GM19025 (cell line): Measurements from ENCODE around the gene ZNF598.
"Not testable (repeated sequence)": the region's sequence is repeated elsewhere in the genome, so short reads cannot be mapped to it uniquely, and the experiment has no call there.

ENCODE experiments used
- ATAC-seq: cut with Tn5 transposase; IDR thresholded peaks from one replicate; pipeline ENCODE4 v1.9.1; 2021; ENCODE audit warnings: mild to moderate bottlenecking, low read depth, moderate library complexity; ENCODE audit not compliant: unreplicated experiment

Gene ZNF598

DNA sequence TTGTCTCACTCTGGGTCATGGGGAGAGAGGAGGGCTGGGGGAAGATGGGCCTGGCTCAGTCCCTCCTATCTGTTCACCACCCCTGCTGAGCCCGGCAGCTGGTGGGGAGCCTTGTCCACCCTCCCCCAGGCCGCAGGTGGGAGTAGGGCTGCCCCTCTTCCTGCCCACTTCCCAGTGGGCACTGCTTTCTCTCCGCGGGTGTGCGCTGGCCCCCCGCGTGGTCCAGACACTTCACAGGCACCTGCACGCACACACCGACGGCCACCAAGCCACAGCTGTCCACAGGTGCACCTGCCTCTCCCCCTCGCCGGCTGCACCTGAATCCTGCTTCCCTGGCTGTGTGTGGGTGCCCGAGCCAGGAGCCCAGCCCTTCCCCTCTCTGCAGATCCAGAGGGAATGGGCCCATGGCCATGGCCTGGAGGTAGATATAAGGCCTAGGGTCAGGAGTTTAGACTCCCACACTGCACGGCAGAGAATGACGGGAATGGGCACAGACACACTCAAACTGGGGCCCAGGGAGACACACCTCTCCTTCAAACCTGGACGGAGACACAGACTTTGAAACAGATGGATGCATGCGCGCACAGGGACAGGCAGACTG, 19.1 kb upstream of the ZNF598 start:
- ATAC-seq: no peak

DNA sequence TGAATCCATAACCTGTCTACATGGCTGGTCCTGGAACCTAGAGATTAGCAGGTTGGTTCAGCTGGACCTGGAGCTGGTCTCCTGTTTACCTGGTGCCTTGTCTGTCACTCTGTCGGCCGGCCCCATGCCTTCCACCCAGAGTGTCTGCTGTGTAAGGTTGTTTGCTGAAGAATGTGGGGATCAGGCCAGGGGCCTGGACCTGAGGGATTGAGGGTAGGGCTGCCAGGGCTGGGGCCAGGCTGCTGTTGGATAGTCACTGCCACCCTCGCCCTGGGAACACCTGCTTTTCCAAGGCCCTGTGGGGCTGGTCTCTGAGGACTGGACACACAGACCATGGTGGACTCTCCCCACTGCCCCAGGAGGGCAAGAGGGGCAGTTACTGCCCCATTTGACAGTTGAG, 18.5 kb upstream of the ZNF598 start:
- no peak for ATAC-seq

DNA sequence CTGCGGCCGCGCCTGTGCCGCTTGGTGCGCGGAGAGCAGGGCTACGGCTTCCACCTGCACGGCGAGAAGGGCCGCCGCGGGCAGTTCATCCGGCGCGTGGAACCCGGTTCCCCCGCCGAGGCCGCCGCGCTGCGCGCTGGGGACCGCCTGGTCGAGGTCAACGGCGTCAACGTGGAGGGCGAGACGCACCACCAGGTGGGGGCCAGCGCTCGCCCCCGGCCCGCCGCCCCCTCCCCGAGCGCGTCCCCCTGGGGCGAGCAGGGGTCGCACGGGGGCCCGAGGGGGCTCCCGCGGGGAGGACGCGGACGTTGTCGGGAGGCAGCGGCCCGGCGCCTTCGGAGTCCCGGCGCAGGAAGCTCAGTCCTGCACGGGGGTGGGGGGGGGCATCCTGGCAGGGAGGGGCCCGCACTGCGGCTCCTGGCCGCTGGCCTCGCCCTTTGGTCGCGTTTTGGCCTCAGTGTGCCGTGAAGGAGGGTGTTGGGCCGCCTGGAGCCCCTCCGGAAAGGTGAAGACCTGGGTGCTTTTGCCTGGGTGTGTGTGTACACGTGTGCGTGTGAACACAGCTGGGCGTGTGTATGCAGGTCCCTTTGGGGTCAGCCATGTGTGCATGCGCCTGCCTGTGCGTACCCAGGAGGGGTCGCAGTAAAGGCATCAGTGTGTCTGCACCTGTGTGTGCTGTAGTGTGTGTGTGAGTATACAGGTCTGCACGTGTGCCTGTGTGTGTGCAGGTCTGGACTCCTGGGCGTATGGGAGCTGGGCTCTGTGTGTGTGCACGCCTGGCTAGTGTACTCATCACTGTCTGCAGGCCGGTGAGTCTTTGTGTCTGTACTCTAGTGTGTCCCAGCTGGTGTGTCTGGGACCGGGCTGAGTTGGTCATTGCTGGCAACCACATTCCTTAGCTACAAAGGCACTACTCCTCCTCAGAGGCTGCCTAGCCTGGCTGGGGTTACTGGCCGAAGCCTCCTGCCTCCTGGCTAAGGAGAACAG, 17.7 kb upstream of the ZNF598 start:
- ATAC-seq: no peak

DNA sequence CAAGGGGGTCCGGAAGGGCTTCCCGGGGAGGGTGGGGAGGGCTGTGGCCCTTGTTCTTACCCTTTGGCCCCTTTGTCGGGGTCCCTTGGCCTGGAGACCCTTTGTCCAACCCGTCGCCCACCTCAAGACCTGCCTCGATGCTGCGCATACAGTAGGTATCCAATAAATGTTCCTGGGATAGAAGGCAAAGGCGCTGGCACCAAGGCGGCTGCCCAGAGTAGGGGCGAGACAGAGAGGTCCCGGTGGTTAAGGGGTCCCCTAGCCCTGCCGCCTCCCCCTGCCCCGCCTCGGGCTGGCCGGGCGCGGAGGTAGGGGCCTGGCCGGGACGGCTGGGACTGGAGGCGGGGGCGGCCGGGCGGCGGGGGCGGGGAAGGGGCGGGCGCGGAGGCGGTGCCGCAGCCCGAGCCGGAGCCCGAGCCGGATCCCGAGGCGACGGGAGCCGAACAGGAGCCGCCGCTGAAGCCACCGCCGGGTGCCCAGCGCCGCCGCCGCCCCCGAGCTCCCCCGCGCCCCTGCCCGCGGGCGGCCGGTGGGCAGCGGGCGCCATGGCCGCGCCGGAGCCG, 16.9 kb upstream of the ZNF598 start, which contains the start of gene NHERF2:
Gene NHERF2, plus strand, starts transcription at position 442 of the 563 bp plus-strand sequence. Its CDS starts 104 bp downstream, at position 546.
- no peak for ATAC-seq

DNA sequence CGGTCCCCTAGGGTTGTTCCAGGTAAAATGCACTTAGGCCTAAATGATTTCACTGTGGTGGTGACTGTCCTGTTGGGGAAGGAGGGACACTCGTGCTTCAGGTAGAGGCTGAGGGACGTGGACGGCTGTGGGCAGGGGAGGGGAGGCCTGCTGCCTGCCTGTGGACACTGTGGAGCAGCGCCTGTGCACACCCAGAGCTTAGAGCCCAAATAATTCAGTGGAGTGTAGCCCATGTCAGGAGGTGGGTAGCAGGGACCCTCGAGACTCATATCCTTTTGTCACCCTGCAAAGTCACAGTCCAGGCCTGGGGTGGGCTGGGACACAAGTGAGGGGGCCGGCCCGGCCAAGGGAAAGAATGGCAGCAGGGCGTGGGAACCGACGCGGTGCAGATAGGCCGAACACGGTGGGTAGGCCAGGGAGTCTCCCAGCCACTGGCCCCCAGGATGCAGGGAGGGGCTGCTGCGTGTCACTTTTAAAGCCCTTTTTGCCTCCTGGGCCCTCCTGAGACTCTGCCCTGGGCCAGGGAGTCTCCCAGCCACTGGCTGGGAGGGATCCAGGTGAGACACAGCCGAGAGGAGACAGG, 16.3 kb upstream of the ZNF598 start:
- no peak for ATAC-seq

DNA sequence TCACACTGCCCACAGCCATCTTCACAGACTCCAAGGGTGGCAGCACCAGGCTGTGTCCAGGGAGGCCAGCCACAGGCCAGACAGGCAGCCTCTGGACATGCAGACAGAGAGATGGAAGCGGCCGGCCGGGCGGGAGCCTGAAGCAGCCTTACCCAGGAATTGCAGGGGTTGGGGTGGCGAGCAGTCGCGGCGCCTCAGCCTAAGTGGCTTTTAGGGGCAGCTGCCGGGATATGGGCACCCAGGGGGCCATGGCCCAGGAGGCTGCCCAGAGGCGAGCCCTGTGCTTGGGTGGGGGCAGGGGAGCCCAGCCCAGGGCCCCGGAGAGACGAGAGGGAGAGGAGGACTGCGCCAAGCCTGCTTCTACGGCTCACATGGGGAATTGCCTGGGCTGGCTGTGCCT, 15.6 kb upstream of the ZNF598 start:
- no peak for ATAC-seq

DNA sequence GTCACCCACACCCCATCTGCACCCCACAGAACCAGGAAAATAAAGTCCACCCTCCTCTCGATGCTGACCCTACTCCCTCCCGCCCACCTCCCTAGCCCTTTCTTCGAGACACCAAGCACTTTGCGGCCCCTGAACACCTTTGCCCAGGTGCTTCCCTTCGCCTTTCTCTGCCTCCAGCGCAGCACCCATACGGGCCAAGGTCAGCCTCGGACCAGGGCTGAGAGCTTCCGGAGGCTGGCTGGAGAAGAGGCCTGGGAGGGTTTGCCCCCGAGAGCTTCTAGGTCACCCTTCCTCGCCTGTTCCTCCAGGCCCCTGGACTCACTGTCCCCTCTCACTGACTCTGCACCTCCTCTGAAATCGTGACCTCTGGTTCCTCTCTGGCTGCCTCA, 14.4 kb upstream of the ZNF598 start:
- no peak for ATAC-seq

DNA sequence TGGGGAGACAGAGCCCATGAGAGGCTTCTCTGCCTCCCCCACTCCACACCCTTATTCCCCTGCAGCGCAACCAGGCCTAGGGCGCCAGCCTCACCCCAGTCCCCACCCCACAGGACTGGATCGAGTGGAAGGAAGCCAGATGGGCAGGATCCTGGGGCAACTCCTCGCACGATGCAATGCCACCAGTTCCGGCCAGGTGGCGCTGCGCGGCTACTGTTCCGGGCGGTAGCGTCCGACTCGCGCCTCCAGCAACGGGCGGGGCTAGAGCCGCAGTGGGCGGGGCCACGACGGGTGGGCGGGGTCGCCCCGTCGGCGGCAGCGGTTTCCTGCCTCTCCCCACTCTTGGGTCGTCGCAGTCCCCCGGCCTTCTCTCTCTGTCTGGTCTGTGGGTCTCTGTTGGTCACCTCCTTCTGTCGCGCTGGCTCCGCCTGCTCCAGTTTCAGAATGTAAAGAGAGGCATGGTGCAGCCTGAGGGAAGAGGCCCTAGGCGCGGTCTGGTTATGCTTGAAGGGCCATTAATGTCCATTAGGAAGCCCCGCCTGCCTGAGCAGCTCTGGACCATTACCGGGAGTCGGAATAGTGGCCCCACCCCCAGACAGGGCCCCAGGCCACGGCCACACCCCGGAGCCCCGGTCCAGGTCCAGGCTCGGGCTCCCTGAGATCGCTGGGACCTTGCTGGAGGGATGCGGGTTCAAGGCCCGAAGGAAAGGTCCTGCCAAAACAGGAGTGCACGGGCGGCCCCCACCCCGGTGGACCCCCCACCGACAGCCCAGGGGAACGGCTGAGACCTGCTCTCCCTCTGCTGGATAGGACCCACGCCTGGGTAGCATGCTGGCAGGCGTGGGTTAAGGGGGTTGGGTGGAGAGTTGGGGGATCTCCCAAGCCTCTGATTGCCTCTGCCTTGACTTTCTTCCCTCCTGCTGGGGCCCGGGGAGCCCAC, 13.7 kb upstream of the ZNF598 start:
- ATAC-seq: peak; percentile 66

DNA sequence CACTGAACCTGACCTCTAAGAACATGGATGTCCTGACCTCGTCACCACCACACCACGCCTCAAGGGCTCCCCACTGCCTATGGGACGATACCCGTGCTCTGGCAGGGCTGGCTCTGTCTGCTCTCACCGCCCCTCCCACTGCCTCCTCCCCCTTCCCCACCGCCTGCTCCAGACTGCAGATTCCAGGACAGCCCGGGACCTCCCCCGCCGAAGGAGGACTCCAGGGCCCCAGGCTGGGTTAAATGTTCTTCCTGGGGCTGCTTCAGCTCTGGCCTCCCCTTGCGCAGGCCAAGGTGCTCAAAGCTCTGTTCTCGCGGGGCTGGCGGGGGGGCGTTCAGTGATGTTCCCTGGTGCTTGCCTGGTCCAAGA, 13.1 kb upstream of the ZNF598 start:
- ATAC-seq: no peak

DNA sequence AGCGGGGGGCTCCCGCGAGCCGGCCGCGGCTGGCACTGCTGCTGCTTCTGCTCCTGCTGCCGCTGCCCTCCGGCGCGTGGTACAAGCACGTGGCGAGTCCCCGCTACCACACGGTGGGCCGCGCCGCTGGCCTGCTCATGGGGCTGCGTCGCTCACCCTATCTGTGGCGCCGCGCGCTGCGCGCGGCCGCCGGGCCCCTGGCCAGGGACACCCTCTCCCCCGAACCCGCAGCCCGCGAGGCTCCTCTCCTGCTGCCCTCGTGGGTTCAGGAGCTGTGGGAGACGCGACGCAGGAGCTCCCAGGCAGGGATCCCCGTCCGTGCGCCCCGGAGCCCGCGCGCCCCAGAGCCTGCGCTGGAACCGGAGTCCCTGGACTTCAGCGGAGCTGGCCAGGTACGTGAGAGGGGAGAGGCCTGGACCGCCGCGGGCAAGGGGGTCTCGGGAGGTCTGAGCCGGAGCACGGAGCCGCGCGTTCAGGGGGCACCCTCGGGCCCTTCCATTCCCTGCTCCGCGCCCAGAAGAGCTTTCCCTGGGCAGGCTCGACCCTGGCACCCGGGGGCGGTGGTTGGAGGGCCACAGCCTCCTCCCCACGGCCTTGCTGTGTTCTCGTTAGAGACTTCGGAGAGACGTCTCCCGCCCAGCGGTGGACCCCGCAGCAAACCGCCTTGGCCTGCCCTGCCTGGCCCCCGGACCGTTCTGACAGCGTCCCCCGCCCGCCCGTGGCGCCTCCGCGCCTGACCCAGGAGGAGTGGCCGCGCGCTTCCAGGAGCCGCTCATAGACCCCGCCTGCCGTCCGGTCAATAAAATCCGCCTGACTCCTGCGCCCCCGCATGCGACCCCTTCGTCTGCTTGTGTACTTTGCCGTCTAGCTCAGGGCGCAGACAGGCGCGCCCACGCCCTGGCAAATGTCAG, 10.6 kb upstream of the ZNF598 start:
- ATAC-seq: no peak

DNA sequence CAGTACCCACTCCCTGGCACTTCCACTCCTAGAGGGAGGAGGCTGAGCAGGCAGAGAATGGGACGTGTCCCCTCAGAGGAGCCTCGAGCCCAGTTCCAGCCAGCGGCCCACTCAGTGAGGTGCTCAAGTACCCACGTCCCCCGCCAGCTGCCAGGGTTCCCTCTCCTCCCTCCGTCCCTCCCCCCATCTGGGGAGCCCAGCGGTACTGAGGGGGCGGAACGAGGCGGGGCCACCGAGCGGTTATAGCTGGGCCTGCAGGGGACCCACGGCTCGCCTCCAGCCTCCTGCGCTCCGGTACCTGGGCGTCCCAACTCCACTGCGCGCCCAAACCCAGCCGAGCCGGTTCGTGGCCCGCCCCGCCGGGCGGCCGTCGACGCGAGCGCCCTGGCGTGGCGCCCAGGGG, 9.9 kb upstream of the ZNF598 start, which contains the start of gene NPW:
Gene NPW, plus strand, starts transcription at position 268 of the 403 bp plus-strand sequence.
- no peak for ATAC-seq

DNA sequence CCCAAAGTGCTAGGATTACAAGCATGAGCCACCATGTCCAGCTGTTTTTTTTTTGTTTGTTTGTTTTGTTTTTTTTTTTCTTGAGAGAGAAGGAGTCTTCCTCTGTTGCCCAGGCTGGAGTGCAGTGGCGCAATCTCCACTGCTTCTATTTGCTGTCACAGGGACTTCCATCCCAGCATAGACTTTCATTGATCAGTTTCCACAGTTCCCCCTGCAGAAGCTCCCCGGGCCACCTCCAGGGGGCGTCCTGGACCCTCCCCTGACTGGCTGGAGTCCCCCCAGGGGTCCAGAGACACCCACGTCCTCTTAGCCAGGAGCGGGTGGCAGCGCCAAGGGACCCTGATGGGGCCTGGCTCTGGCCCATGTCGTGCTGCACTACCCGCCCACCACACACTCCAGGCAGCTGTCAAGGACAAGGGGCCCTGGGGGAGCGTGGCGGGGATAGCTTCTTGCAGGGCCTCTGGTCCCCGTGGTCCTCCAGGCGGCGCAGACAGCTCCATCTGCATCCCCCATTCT, 6.8 kb upstream of the ZNF598 start:
- no peak for ATAC-seq

DNA sequence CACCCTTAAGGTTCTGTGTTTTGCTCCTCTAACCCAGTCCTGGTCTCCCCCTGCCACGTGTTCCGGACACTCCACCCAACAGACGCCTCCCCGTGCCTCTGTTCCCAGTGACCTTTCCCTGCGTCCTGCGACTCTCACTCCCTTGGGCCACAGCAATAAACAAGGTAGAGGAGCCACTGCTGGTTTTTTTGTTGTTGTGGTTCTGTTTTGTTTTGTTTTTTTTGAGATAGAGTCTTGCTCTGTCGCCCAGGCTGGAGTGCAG, 6.3 kb upstream of the ZNF598 start:
- no peak for ATAC-seq

DNA sequence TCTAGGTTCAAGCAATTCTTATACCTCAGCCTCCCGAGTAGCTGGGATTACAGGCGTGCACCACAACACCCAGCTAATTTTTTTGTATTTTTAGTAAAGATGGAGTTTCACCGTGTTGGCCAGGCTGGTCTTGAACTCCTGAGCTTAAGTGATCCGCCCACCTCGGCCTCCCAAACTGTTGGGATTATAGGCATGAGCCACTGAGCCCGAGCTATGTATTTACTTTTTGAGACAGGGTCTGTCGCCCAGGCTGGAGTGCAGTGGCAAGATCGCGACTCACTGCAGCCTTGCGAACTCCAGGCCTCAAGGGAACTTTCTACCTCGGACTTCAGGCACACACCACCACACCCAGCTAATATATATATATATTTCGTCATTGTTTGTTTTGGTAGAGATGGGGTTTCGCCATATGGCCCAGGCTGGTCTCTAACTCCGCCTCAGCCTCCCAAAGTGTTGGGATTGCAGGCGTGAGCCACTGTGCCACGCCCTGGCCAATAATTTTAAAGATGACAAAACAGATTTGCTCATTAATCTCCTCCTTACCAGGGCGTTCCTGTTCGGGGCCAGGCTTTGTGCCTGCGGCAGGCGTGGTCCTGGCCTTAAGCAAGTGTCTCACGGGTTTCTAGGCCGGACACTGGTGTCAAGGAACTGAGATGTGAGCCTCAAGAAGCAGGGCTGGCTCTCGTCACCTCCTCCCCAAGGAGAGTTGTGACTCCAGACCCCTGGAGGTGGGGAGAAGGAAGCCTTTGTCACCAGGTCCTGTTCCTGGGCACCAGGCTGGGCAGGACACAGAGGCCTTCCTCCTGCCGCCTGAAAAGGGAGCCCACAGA, 5.7 kb upstream of the ZNF598 start:
- no peak for ATAC-seq

DNA sequence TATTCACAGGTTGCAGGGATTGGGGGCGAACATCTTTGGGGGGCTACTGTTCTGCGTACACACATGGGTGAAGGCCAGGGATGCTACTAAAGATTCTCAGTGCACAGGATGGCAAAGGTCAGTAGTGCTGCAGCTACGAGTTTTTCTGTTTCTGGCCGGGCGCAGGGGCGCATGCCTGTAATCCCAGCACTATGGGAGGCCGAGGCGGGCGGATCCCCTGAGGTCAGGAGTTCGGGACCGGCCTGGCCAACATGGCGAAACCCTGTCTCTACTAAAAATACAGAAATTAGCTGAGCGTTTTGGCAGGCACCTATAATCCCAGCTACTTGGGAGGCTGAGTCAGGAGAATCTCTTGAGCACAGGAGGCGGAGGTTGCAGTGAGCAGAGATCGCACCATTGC, 3.9 kb upstream of the ZNF598 start:
- ATAC-seq: no peak

DNA sequence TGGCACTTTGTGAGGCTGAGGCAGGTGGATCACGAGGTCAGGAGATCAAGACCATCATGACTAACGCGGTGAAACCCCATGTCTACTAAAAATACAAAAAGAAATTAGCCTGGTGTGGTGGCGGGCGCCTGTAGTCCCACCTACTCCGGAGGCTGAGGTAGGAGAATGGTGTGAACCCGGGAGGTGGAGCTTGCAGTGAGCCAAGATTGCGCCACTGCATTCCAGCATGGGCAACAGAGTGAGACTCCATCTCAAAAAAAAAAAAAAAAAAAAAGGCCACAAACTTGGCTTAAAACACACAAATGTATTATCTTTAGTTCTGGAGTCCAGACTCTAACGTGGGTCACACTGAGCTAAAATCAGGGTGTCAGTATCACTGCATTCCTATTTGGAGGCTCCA, 2.1 kb upstream of the ZNF598 start:
- not testable (repeated sequence) for ATAC-seq

DNA sequence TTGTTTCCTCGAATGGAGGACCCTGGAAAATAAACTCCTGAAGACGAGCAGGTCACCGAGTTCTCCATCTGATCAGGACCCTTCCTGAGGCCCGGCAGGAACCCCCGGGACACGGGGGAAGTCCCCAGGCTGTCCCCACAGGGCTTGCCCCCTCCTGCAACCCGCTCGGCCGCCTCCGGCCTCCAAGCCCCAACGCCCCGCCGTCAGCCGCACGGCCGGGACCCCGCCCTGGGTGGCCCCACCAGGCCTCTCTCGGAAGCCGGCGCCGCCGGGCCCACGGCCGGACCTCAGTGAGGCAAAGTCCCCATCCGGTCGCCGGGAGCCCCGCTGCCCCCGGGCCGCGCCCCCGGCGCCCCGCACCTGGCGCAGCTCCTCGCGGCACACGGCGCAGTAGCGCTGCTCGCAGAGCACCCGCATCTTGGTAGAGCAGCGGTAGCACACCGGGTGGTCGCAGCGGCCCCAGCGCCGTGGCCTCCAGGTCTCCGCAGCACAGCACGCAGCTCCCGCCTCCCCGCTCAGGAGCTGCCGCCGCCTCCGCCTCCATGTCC, 383 bp downstream of the ZNF598 start:
- ATAC-seq: peak; percentile 22

DNA sequence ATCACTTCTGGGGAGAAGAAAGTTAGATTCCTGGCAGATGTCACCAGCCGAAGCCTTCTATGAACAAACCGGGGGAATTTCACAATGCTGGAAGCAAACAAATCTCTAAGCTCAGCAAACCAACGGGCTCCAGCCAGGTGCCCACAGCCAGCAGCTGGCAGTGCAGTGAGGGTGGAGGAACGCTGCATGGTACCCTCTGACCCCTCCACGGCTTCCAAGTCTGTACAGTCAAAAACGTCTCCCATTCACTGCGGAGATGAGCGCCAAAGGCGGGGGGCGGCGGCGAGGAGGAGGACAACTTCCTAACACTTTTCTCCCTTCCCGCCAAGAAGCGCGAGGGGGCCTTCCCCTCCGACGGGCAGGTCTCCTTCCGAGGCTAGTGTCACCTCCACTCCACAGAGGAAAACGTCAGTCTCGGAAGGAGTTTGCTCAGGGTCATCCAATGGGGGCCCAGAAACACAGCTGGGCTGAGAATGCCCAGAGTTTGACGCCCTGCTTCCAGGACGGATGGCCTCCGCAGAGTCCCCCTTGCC, 924 bp downstream of the ZNF598 start:
- no peak for ATAC-seq
